Fibroblast of villous mesenchyme (primary cell): Measurements from ENCODE around the gene CSF1R. TPM values are rescaled to one million over a fixed set of nuclear protein-coding genes. Genes with fewer than 3 reads are reported as not detected.

Experiments
- DNase-seq: peaks from one replicate; pipeline ENCODE4 v3.0.0-alpha.2; 2010; ENCODE audit warnings: low read depth
- H3K4me3 ChIP-seq: 2 replicates; pipeline ENCODE4 v1.5.1; 2011; ENCODE audit warnings: low read depth, mild to moderate bottlenecking, low read length
- total RNA-seq: library from RNA; depleted of rRNA; stranded (reverse); fragments of >200 nt; gene quantifications from 2 replicates; pipeline ENCODE4 v1.2.3, GENCODE V29; 2012
- TF ChIP-seq, protein P1 (sequence below): IDR thresholded peaks from 2 replicates; pipeline ENCODE4 v1.5.1; 2012; ENCODE audit warnings: low read depth, mild to moderate bottlenecking, low read length; ENCODE audit not compliant: insufficient read depth

CSF1R gene
- total RNA-seq, 1 donor = under 0.01 TPM

DNA sequence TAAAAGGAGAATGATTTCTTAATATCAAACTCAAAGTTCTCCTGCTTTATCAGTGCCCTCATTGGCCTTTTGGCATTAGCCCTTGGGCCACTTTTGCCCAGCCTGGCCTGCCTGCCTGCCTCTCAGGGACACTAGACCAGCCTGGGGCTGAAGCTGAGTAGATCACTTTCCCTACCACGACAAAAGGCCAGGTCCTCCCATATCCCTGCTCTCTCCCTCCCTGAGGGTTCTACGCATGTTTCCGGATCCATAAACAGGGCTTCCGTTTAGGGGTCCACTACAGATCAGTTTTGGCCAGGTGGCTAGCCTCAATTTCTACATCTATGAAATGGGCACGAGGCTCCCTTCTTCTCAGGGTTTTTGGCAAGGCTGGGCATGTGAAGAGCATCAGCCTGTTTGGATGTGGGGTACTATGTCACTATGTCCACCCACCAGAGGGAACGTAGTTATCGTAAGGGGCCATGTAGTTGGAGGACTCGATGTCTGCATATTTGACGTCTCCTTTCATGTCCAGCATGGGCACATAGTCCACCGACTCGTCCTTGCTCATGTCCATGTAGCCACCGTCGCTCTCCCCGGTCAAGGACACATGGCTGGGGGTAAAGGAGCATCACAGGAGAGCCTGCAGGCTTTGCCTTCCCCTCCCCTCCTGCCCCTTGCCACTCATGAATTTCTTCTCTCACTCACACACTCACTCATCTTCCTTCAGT, 35.2 kb upstream of the CSF1R start:
- H3K4me3 ChIP-seq = no peak overlapping the region
- TF ChIP-seq, protein P1, sequence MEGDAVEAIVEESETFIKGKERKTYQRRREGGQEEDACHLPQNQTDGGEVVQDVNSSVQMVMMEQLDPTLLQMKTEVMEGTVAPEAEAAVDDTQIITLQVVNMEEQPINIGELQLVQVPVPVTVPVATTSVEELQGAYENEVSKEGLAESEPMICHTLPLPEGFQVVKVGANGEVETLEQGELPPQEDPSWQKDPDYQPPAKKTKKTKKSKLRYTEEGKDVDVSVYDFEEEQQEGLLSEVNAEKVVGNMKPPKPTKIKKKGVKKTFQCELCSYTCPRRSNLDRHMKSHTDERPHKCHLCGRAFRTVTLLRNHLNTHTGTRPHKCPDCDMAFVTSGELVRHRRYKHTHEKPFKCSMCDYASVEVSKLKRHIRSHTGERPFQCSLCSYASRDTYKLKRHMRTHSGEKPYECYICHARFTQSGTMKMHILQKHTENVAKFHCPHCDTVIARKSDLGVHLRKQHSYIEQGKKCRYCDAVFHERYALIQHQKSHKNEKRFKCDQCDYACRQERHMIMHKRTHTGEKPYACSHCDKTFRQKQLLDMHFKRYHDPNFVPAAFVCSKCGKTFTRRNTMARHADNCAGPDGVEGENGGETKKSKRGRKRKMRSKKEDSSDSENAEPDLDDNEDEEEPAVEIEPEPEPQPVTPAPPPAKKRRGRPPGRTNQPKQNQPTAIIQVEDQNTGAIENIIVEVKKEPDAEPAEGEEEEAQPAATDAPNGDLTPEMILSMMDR = no peak
- DNase-seq = no peak

- no peak for DNase-seq
- TF ChIP-seq, protein P1 = no peak
- H3K4me3 ChIP-seq = no peak overlapping the region
Observed at GRCh38 chr5:150120617-150121447, 34.5 kb upstream of the CSF1R start.

- TF ChIP-seq, protein P1 = no peak
- DNase-seq = no peak
- H3K4me3 ChIP-seq = no peak overlapping the region
Observed at GRCh38 chr5:150120062-150120441, 33.7 kb upstream of the CSF1R start.

- no peak overlapping the region for H3K4me3 ChIP-seq
- DNase-seq = no peak
- TF ChIP-seq, protein P1 = no peak
Observed at GRCh38 chr5:150119421-150120061, 33.2 kb upstream of the CSF1R start.

DNA sequence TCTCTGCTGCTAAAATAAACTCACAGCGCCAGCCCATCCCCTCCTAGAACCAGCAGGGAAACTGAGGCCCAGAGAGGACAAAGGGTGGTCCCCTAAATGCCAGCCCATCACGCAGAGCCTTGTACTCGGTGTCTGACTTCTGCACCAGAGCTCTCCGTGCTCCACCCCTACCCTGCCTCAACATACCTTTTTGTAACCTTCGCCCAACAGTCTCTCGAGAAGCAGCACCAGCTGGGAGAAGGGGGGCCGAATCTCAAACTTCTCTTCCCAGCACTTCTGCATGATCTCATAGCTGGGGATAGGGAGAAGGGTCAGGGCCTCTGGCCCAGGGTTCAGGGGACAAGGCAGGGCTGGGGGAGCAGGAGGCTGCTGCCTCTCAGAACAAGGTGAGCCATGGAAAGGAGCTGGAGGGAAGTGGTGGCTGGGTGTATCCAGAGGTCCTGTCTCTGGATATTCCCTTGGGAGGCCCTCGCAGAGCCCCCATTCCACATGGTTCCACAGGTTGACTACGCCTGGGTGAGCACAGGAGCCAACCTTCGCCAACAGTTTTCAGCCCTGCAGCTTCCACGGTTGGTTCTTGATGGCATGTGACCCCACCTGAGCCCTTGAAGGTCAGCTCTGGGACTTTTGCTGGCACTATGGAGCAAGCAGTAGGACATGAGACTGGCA, 32.3 kb upstream of the CSF1R start:
- TF ChIP-seq, protein P1 = no peak
- DNase-seq = no peak
- H3K4me3 ChIP-seq = no peak overlapping the region

- DNase-seq = no peak
- no peak overlapping the region for H3K4me3 ChIP-seq
- TF ChIP-seq, protein P1 = no peak
Observed at GRCh38 chr5:150117945-150118560, 31.7 kb upstream of the CSF1R start.
